GM12865 (cell line): Measurements from ENCODE around the gene LRRC8A.

ENCODE experiments used
- DNase-seq: peaks from one replicate; pipeline ENCODE4 v3.0.0; 2010; ENCODE audit warnings: low read depth
- H3K4me3 ChIP-seq: 2 replicates; pipeline ENCODE4 v1.5.1; 2011; ENCODE audit warnings: mild to moderate bottlenecking, low read depth, low read length, control low read depth
- CTCF ChIP-seq: IDR thresholded peaks from 2 replicates; pipeline ENCODE4 v1.5.1; 2011; ENCODE audit warnings: low read length, control low read depth, low read depth, inconsistent platforms; ENCODE audit not compliant: insufficient read depth; ENCODE audit errors: missing control alignments

LRRC8A gene

GRCh38 chr9:128917151-128917849, 35.4 kb downstream of the LRRC8A start:
- no peak for TF ChIP-seq CTCF
- DNase-seq: no peak

GRCh38 chr9:128918921-128919320, 37.0 kb downstream of the LRRC8A start:
- no peak overlapping the region for H3K4me3 ChIP-seq
- TF ChIP-seq CTCF: no peak
- DNase-seq: no peak

More at GRCh38 chr9:128917151-128917849, 35.4 kb downstream of the LRRC8A start:
- H3K4me3 ChIP-seq: no peak overlapping the region

DNA sequence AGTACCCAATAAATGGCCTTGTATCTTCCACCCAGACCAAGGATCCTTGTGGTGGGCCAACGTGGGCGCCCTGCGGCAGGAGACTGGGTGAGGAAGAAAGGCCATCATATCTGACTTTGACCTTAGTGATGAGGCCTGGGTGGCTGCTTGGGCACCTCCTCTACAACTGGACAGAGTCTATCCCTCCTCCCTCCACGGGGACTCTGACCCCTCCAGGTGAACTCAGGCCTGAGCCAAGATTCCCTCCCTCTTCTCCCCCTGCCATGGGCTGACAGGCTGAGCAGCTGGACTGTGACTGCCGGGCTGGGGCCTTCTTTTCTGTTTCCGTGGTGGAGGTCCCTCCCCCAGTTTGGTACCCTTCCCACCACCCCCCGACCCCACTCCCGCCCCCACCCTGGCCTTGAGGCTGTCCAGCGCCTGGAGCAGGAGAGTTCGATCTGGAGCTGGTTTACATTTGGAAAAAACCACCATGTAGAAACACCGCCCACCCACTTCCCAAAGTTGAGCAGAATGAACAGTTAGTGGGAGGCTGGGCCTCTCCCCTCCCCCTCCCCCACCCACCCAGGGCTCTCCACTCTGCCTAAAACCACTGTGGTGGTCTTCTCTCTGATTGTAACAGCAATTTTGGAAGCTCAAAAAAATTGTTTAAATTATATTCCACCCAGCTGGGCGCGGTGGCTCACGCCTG, 37.6 kb downstream of the LRRC8A start:
- DNase-seq: no peak
- no peak overlapping the region for H3K4me3 ChIP-seq
- no peak for TF ChIP-seq CTCF

- H3K4me3 ChIP-seq: no peak within 1 kb of the TSS
- no peak for DNase-seq
- TF ChIP-seq CTCF: no peak
Observed at GRCh38 chr9:128920381-128921058, 38.6 kb downstream of the LRRC8A start, which contains the start of gene PHYHD1. Gene PHYHD1, plus strand, starts transcription at chr9:128920982. Its CDS starts 1,342 bp downstream, at chr9:128922324.

GRCh38 chr9:128921881-128922763, 40.2 kb downstream of the LRRC8A start:
- no peak for TF ChIP-seq CTCF
- no peak for DNase-seq
- no peak overlapping the region for H3K4me3 ChIP-seq

GRCh38 chr9:128923493-128923883, 41.6 kb downstream of the LRRC8A start:
- TF ChIP-seq CTCF: no peak
- no peak for DNase-seq
- no peak overlapping the region for H3K4me3 ChIP-seq
